Astrocyte (in vitro differentiated cells and primary cell): Measurements from ENCODE around the gene METTL26. TPM values are rescaled to one million over a fixed set of nuclear protein-coding genes. Genes with fewer than 3 reads are reported as not detected.
A peak's percentile ranks its signal among the peaks of the same experiment; 100 is the strongest.

Experiments
- DNase-seq: peaks from one replicate; pipeline ENCODE4 v3.0.0-alpha.2; 2010; ENCODE audit warnings: low read depth
- FAIRE-seq: peaks from 2 replicates; lab custom pipeline; 2011; peaks lifted over from hg19 to GRCh38; lab: Jason Lieb, UNC
- H2AFZ ChIP-seq: 2 replicates; pipeline ENCODE4 v1.6.0; 2012; ENCODE audit warnings: low read depth, low read length, inconsistent platforms
- H3K27ac ChIP-seq: 2 replicates; pipeline ENCODE4 v1.5.1; 2011; ENCODE audit warnings: low read depth, low read length, inconsistent platforms
- H3K27me3 ChIP-seq: 2 replicates; pipeline ENCODE4 v1.6.0; 2011; ENCODE audit warnings: low read length, inconsistent platforms; ENCODE audit not compliant: insufficient read depth
- H3K36me3 ChIP-seq: 2 replicates; pipeline ENCODE4 v1.5.1; 2011; ENCODE audit warnings: low read length, inconsistent platforms; ENCODE audit not compliant: insufficient read depth
- H3K4me1 ChIP-seq: 2 replicates; pipeline ENCODE4 v1.5.1; 2011; ENCODE audit warnings: low read length, inconsistent platforms; ENCODE audit not compliant: insufficient read depth
- H3K4me2 ChIP-seq: 2 replicates; pipeline ENCODE4 v1.6.0; 2012; ENCODE audit warnings: low read length, inconsistent platforms
- H3K4me3 ChIP-seq: 2 replicates; pipeline ENCODE4 v1.5.1; 2011; ENCODE audit warnings: low read depth, mild to moderate bottlenecking, low read length, inconsistent platforms; ENCODE audit not compliant: insufficient read depth
- H3K79me2 ChIP-seq: 2 replicates; pipeline ENCODE4 v1.6.0; 2012; ENCODE audit warnings: mild to moderate bottlenecking, low read length, inconsistent platforms; ENCODE audit not compliant: insufficient read depth
- H3K9ac ChIP-seq: 2 replicates; pipeline ENCODE4 v1.6.0; 2012; ENCODE audit warnings: mild to moderate bottlenecking, low read length, inconsistent platforms
- H3K9me3 ChIP-seq: 2 replicates; pipeline ENCODE4 v1.5.1; 2012; ENCODE audit warnings: low read depth, mild to moderate bottlenecking, low read length, inconsistent platforms; ENCODE audit not compliant: insufficient read depth
- H4K20me1 ChIP-seq: 2 replicates; pipeline ENCODE4 v1.6.0; 2012; ENCODE audit warnings: low read length, inconsistent platforms; ENCODE audit not compliant: insufficient read depth
- H3K27ac Mint-ChIP-seq: one replicate; pipeline ENCODE4 v1.8.0; 2021; ENCODE audit warnings: mild to moderate bottlenecking, mixed read lengths; ENCODE audit not compliant: unreplicated experiment
- H3K27me3 Mint-ChIP-seq: one replicate; pipeline ENCODE4 v1.8.0; 2021; ENCODE audit warnings: low read depth, mixed read lengths; ENCODE audit not compliant: unreplicated experiment
- H3K36me3 Mint-ChIP-seq: one replicate; pipeline ENCODE4 v1.8.0; 2021; ENCODE audit warnings: low read depth, mixed read lengths; ENCODE audit not compliant: unreplicated experiment
- H3K4me1 Mint-ChIP-seq: one replicate; pipeline ENCODE4 v1.8.0; 2021; ENCODE audit warnings: low read depth, mixed read lengths; ENCODE audit not compliant: unreplicated experiment
- H3K4me3 Mint-ChIP-seq: one replicate; pipeline ENCODE4 v1.8.0; 2021; ENCODE audit warnings: mild to moderate bottlenecking, moderate library complexity, mixed read lengths; ENCODE audit not compliant: unreplicated experiment
- H3K9me3 Mint-ChIP-seq: one replicate; pipeline ENCODE4 v1.8.0; 2021; ENCODE audit warnings: mild to moderate bottlenecking, mixed read lengths; ENCODE audit not compliant: unreplicated experiment
- EZH2 ChIP-seq: IDR thresholded peaks from 2 replicates; pipeline ENCODE4 v1.6.1; 2012; ENCODE audit warnings: mild to moderate bottlenecking, low read length, inconsistent platforms; ENCODE audit not compliant: insufficient read depth
- total RNA-seq: library from RNA; stranded (reverse); gene quantifications from 2 replicates; pipeline ENCODE4 v1.2.1, GENCODE V29; 2021
- TF ChIP-seq, protein P1 (sequence below): IDR thresholded peaks from 2 replicates; pipeline ENCODE4 v1.5.1; 2011; ENCODE audit warnings: low read depth, mild to moderate bottlenecking, inconsistent platforms, low read length, moderate library complexity; ENCODE audit not compliant: insufficient read depth

METTL26 gene
- total RNA-seq, 1 donor from 2014 or later = 56.4 TPM

DNA sequence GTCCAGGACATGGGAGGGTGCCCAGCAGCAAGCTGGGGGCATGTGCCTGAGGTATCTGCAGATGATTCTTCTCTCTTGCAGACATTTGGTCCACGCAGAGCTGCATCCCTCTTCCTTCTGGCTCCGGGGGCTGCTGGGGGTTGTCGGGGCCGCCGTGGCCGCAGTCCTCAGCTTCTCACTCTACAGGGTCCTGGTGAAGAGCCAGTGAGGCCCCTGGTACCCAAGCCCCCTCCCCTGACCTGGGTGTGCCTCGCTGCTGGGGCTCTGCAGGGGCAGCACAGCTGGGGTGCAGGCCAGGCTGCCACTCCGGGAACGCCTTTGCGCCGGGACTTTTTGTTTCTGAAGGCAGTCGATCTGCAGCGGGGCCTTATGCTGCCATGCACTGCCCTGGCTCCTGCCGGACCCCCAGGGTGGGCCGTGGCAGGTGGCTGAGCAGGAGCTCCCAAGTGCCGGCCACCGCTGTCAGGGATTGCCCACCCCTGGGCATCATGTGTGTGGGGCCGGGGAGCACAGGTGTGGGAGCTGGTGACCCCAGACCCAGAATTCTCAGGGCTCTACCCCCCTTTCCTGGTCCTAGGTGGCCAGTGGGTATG, 37.4 kb upstream of the METTL26 start:
- Histone ChIP-seq H3K4me3 (no peak overlapping the region), H4K20me1 (peaks cover 59% of the 10 kb centered on the region), H3K9ac (no peak overlapping the region), H3K79me2 (peaks cover 29% of the 10 kb centered on the region), H3K27ac (no peak overlapping the region), H3K27me3 (no peaks in the 10 kb centered on the region), H3K9me3 (no peaks in the 10 kb centered on the region), H3K4me1 (peaks cover 11% of the 10 kb centered on the region), H2AFZ (no peak overlapping the region), H3K36me3 (no peaks in the 10 kb centered on the region), H3K4me2 (no peak overlapping the region)
- H3K27ac Mint-ChIP-seq = no peak overlapping the region
- H3K9me3 Mint-ChIP-seq = no peaks in the 10 kb centered on the region
- no peaks in the 10 kb centered on the region for H3K27me3 Mint-ChIP-seq
- peaks cover 2% of the 10 kb centered on the region for H3K36me3 Mint-ChIP-seq
- no peak for TF ChIP-seq EZH2
- TF ChIP-seq, protein P1, sequence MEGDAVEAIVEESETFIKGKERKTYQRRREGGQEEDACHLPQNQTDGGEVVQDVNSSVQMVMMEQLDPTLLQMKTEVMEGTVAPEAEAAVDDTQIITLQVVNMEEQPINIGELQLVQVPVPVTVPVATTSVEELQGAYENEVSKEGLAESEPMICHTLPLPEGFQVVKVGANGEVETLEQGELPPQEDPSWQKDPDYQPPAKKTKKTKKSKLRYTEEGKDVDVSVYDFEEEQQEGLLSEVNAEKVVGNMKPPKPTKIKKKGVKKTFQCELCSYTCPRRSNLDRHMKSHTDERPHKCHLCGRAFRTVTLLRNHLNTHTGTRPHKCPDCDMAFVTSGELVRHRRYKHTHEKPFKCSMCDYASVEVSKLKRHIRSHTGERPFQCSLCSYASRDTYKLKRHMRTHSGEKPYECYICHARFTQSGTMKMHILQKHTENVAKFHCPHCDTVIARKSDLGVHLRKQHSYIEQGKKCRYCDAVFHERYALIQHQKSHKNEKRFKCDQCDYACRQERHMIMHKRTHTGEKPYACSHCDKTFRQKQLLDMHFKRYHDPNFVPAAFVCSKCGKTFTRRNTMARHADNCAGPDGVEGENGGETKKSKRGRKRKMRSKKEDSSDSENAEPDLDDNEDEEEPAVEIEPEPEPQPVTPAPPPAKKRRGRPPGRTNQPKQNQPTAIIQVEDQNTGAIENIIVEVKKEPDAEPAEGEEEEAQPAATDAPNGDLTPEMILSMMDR = no peak
- peaks cover 2% of the 10 kb centered on the region for H3K4me1 Mint-ChIP-seq
- H3K4me3 Mint-ChIP-seq = no peak overlapping the region
- FAIRE-seq (no peak), DNase-seq (no peak)

GRCh38 chr16:672851-673250, 36.7 kb upstream of the METTL26 start:
- Histone ChIP-seq H3K36me3 (no peaks in the 10 kb centered on the region), H3K79me2 (peaks cover 35% of the 10 kb centered on the region), H3K4me1 (peaks cover 11% of the 10 kb centered on the region), H3K9me3 (no peaks in the 10 kb centered on the region), H3K4me2 (no peak overlapping the region), H3K27me3 (no peaks in the 10 kb centered on the region), H3K27ac (no peak overlapping the region), H3K9ac (no peak overlapping the region), H4K20me1 (peaks cover 59% of the 10 kb centered on the region), H2AFZ (no peak overlapping the region), H3K4me3 (no peak overlapping the region)
- DNase-seq (no peak), FAIRE-seq (no peak)
- Mint-ChIP-seq H3K4me3 (no peak overlapping the region), H3K36me3 (peaks cover 2% of the 10 kb centered on the region), H3K27me3 (no peaks in the 10 kb centered on the region), H3K4me1 (peaks cover 2% of the 10 kb centered on the region), H3K9me3 (no peaks in the 10 kb centered on the region), H3K27ac (peak overlapping the region; percentile 26)
- TF ChIP-seq EZH2 = no peak
- TF ChIP-seq, protein P1 = no peak

DNA sequence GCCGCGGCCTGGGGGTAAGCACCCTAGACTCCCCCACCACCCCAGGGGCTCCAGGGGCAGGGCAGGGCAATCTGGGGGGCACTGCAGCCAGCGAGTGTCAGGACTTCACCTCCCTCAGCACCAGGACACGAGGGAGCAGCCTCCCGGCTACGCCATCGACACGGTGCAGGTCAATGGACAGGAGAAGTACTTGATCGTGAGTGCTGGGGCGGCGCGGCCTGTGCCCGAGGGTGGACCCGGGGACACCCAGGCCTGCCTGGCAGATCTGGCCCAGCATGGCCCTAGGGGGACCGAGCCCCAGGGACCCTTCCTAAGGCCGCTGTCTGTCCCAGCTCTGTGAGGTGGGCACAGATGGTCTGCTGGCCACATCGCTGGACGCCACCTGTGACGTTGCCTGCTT, 36.3 kb upstream of the METTL26 start:
- no peaks in the 10 kb centered on the region for H3K9me3 Mint-ChIP-seq
- peaks cover 2% of the 10 kb centered on the region for H3K36me3 Mint-ChIP-seq
- no peaks in the 10 kb centered on the region for H3K27me3 ChIP-seq
- FAIRE-seq (no peak), DNase-seq (no peak)
- H3K27ac ChIP-seq = no peak overlapping the region
- TF ChIP-seq EZH2 = no peak
- TF ChIP-seq, protein P1 = no peak
- peaks cover 11% of the 10 kb centered on the region for H3K4me1 ChIP-seq
- peaks cover 2% of the 10 kb centered on the region for H3K4me1 Mint-ChIP-seq
- no peak overlapping the region for H3K4me3 Mint-ChIP-seq
- no peak overlapping the region for H3K4me3 ChIP-seq
- H3K27me3 Mint-ChIP-seq = no peaks in the 10 kb centered on the region
- no peaks in the 10 kb centered on the region for H3K9me3 ChIP-seq
- no peaks in the 10 kb centered on the region for H3K36me3 ChIP-seq
- H3K27ac Mint-ChIP-seq = no peak overlapping the region
- peaks cover 59% of the 10 kb centered on the region for H4K20me1 ChIP-seq
- peaks cover 35% of the 10 kb centered on the region for H3K79me2 ChIP-seq
- no peak overlapping the region for H3K9ac ChIP-seq
- no peak overlapping the region for H2AFZ ChIP-seq
- no peak overlapping the region for H3K4me2 ChIP-seq
